ENCODE results near the gene FTL. TPM values are rescaled to one million over a fixed set of nuclear protein-coding genes. Genes with fewer than 3 reads are reported as not detected.

FTL gene
- total RNA-seq, 1 experiment from 2014 or later, result 1,459 TPM

DNA sequence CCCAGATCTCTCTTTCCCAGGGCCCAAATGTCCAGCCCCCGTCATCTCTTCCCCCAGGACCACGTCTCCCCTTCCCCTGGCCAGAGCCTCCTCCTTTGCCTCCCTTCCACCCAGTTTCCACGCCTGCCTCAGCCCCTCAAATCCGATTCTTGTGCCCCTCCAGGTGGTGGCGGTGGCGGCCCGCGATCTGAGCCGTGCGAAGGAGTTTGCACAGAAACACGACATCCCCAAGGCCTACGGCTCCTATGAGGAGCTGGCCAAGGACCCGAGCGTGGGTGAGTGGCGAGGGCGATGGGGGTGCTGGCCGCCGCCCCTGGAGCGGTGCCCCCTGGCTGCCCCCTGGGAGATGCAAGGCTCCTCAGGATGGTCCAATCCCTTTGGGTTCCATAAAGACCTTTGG is 30.3 kb upstream of the FTL start:
- BruUV-seq (replicated peaks), result no TSS peak
- Mint-ChIP-seq H3K36me3 (ENCODE audit: insufficient read depth, unreplicated experiment) (peaks cover 9% of the 10 kb centered on the region), H3K4me1 (ENCODE audit: low read depth, unreplicated experiment) (peaks cover 10% of the 10 kb centered on the region), H3K27ac (ENCODE audit: unreplicated experiment) (no peak overlapping the region), H3K9me3 (ENCODE audit: low read depth, unreplicated experiment) (no peaks in the 10 kb centered on the region), H3K27me3 (ENCODE audit: unreplicated experiment) (no peaks in the 10 kb centered on the region), H3K4me3 (ENCODE audit: low read depth, unreplicated experiment) (no peak overlapping the region)
- CTCF ChIA-PET, result interaction anchor here (0.6 kb wide), 1 partner anchor 55 kb away, joined by 3 read pairs; no protein-coding TSS in a partner anchor
- no peak for DNase-seq
- TF ChIP-seq, protein P1, sequence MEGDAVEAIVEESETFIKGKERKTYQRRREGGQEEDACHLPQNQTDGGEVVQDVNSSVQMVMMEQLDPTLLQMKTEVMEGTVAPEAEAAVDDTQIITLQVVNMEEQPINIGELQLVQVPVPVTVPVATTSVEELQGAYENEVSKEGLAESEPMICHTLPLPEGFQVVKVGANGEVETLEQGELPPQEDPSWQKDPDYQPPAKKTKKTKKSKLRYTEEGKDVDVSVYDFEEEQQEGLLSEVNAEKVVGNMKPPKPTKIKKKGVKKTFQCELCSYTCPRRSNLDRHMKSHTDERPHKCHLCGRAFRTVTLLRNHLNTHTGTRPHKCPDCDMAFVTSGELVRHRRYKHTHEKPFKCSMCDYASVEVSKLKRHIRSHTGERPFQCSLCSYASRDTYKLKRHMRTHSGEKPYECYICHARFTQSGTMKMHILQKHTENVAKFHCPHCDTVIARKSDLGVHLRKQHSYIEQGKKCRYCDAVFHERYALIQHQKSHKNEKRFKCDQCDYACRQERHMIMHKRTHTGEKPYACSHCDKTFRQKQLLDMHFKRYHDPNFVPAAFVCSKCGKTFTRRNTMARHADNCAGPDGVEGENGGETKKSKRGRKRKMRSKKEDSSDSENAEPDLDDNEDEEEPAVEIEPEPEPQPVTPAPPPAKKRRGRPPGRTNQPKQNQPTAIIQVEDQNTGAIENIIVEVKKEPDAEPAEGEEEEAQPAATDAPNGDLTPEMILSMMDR (IDR thresholded peaks at IDR 0.05; ENCODE audit: unreplicated experiment), result no peak
- intact Hi-C loops (cut with micrococcal nuclease; ENCODE audit: unreplicated experiment), result no loop called here

DNA sequence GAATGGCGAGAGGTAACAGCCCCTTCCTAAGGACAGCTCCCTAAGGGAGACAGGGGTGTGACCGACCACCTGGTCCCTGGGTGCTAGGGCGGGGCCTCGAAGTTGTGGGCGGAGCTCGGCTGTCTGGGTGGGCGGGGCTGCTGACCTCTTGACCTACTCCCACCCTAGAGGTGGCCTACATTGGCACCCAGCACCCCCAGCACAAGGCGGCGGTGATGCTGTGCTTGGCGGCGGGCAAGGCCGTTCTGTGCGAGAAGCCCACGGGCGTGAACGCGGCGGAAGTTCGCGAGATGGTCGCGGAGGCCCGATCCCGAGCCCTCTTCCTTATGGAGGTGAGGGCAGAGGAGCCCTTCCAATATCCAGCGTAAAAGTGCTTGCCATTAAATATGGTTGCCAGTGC is 29.2 kb upstream of the FTL start:
- TF ChIP-seq, protein P1 (IDR thresholded peaks at IDR 0.05; ENCODE audit: unreplicated experiment), result no peak
- Mint-ChIP-seq H3K27me3 (ENCODE audit: unreplicated experiment) (no peaks in the 10 kb centered on the region), H3K27ac (ENCODE audit: unreplicated experiment) (no peak overlapping the region), H3K36me3 (ENCODE audit: insufficient read depth, unreplicated experiment) (peaks cover 8% of the 10 kb centered on the region), H3K4me1 (ENCODE audit: low read depth, unreplicated experiment) (peaks cover 10% of the 10 kb centered on the region), H3K4me3 (ENCODE audit: low read depth, unreplicated experiment) (no peak overlapping the region), H3K9me3 (ENCODE audit: low read depth, unreplicated experiment) (no peaks in the 10 kb centered on the region)
- no TSS peak for BruUV-seq (replicated peaks)
- intact Hi-C loops (cut with micrococcal nuclease; ENCODE audit: unreplicated experiment), result no loop called here
- CTCF ChIA-PET, result no interaction called here
- DNase-seq, result no peak

DNA sequence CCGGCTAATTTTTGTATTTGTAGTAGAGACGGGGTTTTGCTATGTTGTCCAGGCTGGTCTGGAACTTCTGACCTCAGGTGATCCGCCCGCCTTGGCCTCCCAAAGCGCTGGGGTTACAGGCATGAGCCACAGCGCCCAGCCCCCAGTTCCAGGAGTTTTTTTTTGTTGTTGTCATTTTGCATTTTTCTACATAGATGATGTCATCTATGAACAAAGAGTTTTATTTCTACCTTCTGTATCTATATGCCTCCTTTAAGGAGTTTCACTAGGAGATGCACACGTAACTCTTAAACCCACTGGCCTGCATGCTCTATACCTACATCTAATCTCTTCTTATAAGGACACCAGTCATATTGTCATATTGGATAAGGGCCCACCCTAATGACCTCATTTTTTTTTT is 26.9 kb upstream of the FTL start:
- intact Hi-C loops (cut with micrococcal nuclease; ENCODE audit: unreplicated experiment), result no loop called here
- Mint-ChIP-seq H3K4me3 (ENCODE audit: low read depth, unreplicated experiment) (no peak overlapping the region), H3K36me3 (ENCODE audit: insufficient read depth, unreplicated experiment) (peaks cover 6% of the 10 kb centered on the region), H3K4me1 (ENCODE audit: low read depth, unreplicated experiment) (peaks cover 10% of the 10 kb centered on the region), H3K9me3 (ENCODE audit: low read depth, unreplicated experiment) (no peaks in the 10 kb centered on the region), H3K27me3 (ENCODE audit: unreplicated experiment) (no peaks in the 10 kb centered on the region), H3K27ac (ENCODE audit: unreplicated experiment) (no peak overlapping the region)
- CTCF ChIA-PET, result no interaction called here
- no TSS peak for BruUV-seq (replicated peaks)
- DNase-seq, result no peak
- TF ChIP-seq, protein P1 (IDR thresholded peaks at IDR 0.05; ENCODE audit: unreplicated experiment), result no peak

DNA sequence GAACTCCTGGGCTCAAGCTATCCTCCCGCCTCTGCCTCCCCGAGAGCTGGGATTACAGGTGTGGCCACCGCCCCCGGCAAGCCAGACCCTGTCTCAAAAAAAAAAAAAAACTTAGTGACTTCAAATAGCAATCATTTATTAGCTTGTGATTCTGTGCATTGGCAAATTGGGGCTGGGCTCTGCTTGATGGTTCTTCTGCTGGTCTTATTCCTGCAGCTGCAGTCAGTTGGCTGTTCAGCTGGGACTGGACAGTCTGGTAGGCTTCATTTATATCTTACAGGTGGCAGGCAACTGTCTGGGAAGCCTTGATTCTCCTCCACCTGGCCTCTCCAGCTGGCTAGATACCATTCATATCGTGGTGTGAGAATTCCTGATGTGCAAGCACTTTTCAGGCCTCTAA is 24.2 kb upstream of the FTL start:
- no peaks in the 10 kb centered on the region for H3K4me1 Mint-ChIP-seq (ENCODE audit: low read depth, unreplicated experiment)
- H3K4me3 Mint-ChIP-seq (ENCODE audit: low read depth, unreplicated experiment), result no peak overlapping the region

More for the DNA sequence above, 24.2 kb upstream of the FTL start:
- TF ChIP-seq, protein P1 (IDR thresholded peaks at IDR 0.05; ENCODE audit: unreplicated experiment), result no peak
- no peak for DNase-seq
- H3K27ac Mint-ChIP-seq (ENCODE audit: unreplicated experiment), result no peak overlapping the region
- H3K36me3 Mint-ChIP-seq (ENCODE audit: insufficient read depth, unreplicated experiment), result no peaks in the 10 kb centered on the region
- BruUV-seq (replicated peaks), result no TSS peak
- CTCF ChIA-PET, result interaction anchor here (0.6 kb wide), 1 partner anchor 542 kb away, joined by 3 read pairs; no protein-coding TSS in a partner anchor
- H3K27me3 Mint-ChIP-seq (ENCODE audit: unreplicated experiment), result no peaks in the 10 kb centered on the region
- intact Hi-C loops (cut with micrococcal nuclease; ENCODE audit: unreplicated experiment), result no loop called here
- H3K9me3 Mint-ChIP-seq (ENCODE audit: low read depth, unreplicated experiment), result no peaks in the 10 kb centered on the region
